Subcutaneous abdominal adipose tissue (tissue), 5 donors: ENCODE measurements around the gene TAPT1.

ENCODE experiments used
- H3K27ac ChIP-seq: one replicate; pipeline ENCODE4 v1.7.0; 2013; ENCODE audit warnings: low read depth, mild to moderate bottlenecking, inconsistent platforms, low read length, moderate library complexity
- H3K27me3 ChIP-seq, 5 donors: one replicate each; pipeline ENCODE4 v1.7.0; 2013; ENCODE audit warnings: low read length in 5 of 5, inconsistent platforms in 1 of 5; ENCODE audit not compliant: control insufficient read depth in 5 of 5, insufficient read depth in 4 of 5
- H3K36me3 ChIP-seq, 5 donors: one replicate each; pipeline ENCODE4 v1.7.0; 2013; ENCODE audit warnings: low read length in 5 of 5; ENCODE audit not compliant: control insufficient read depth in 5 of 5, insufficient read depth in 5 of 5
- H3K4me1 ChIP-seq, 5 donors: one replicate each; pipeline ENCODE4 v1.7.0; 2013; ENCODE audit warnings: low read length in 5 of 5, mild to moderate bottlenecking in 3 of 5, moderate library complexity in 1 of 5; ENCODE audit not compliant: control insufficient read depth in 5 of 5, insufficient read depth in 5 of 5
- H3K4me3 ChIP-seq, 5 donors: one replicate each; pipeline ENCODE4 v1.7.0; 2013; ENCODE audit warnings: low read length in 5 of 5, low read depth in 1 of 5
- H3K9ac ChIP-seq, 5 donors: one replicate each; pipeline ENCODE4 v1.7.0; 2013; ENCODE audit warnings: low read length in 5 of 5, mild to moderate bottlenecking in 4 of 5, moderate library complexity in 3 of 5
- H3K9me3 ChIP-seq, 5 donors: one replicate each; pipeline ENCODE4 v1.7.0; 2013; ENCODE audit warnings: low read length in 5 of 5; ENCODE audit not compliant: control insufficient read depth in 5 of 5
- donor health status: healthy.
- donor health status: healthy.
- donor health status: healthy.
- donor health status: healthy.
- donor health status: healthy.

Gene TAPT1

GRCh38 chr4:16162891-16163290 is 63.4 kb downstream of the TAPT1 start:
- Histone ChIP-seq H3K4me3 (no peak overlapping the region), H3K27me3 (no peaks in the 10 kb centered on the region), H3K4me1 (peaks cover 0 to 4% (median 0%) of the 10 kb centered on the region in 5 donors), H3K9me3 (peaks cover 0 to 4% (median 0%) of the 10 kb centered on the region in 5 donors), H3K36me3 (peaks cover 27 to 60% (median 49%) of the 10 kb centered on the region in 5 donors), H3K9ac (no peak overlapping the region), H3K27ac (no peak overlapping the region)

- H3K4me3 ChIP-seq: no peak overlapping the region
- no peak overlapping the region for H3K27ac ChIP-seq
- H3K4me1 ChIP-seq: peaks cover 0 to 8% (median 0%) of the 10 kb centered on the region in 5 donors
- H3K27me3 ChIP-seq: no peaks in the 10 kb centered on the region
- no peak overlapping the region for H3K9ac ChIP-seq
- H3K36me3 ChIP-seq: peaks cover 27 to 54% (median 44%) of the 10 kb centered on the region in 5 donors
- peaks cover 0 to 4% (median 0%) of the 10 kb centered on the region in 5 donors for H3K9me3 ChIP-seq
These were observed 64.3 kb downstream of the TAPT1 start for GRCh38 chr4:16161851-16162408.

GRCh38 chr4:16160457-16160856 is 65.8 kb downstream of the TAPT1 start:
- Histone ChIP-seq H3K4me3 (no peak overlapping the region), H3K27ac (no peak overlapping the region), H3K4me1 (peaks cover 0 to 8% (median 0%) of the 10 kb centered on the region in 5 donors), H3K9me3 (peaks cover 0 to 4% (median 0%) of the 10 kb centered on the region in 5 donors), H3K36me3 (peaks cover 21 to 41% (median 31%) of the 10 kb centered on the region in 5 donors), H3K9ac (no peak overlapping the region), H3K27me3 (no peaks in the 10 kb centered on the region)

GRCh38 chr4:16159286-16159685 is 67.0 kb downstream of the TAPT1 start:
- no peak overlapping the region for H3K27ac ChIP-seq
- H3K9ac ChIP-seq: no peak overlapping the region
- H3K4me3 ChIP-seq: no peak overlapping the region
- H3K4me1 ChIP-seq: peaks cover 0 to 8% (median 0%) of the 10 kb centered on the region in 5 donors
- H3K27me3 ChIP-seq: no peaks in the 10 kb centered on the region
- H3K36me3 ChIP-seq: peaks cover 20 to 30% (median 23%) of the 10 kb centered on the region in 5 donors
- peaks cover 0 to 4% (median 0%) of the 10 kb centered on the region in 5 donors for H3K9me3 ChIP-seq

GRCh38 chr4:16158504-16158852 is 67.8 kb downstream of the TAPT1 start:
- no peak overlapping the region for H3K9ac ChIP-seq
- H3K9me3 ChIP-seq: peaks cover 0 to 4% (median 0%) of the 10 kb centered on the region in 5 donors
- H3K4me1 ChIP-seq: peaks cover 0 to 8% (median 0%) of the 10 kb centered on the region in 5 donors
- H3K36me3 ChIP-seq: peaks cover 13 to 21% (median 15%) of the 10 kb centered on the region in 5 donors
- H3K27me3 ChIP-seq: no peaks in the 10 kb centered on the region
- H3K27ac ChIP-seq: no peak overlapping the region
- no peak overlapping the region for H3K4me3 ChIP-seq

GRCh38 chr4:16157609-16158503 is 68.4 kb downstream of the TAPT1 start:
- Histone ChIP-seq H3K27ac (no peak overlapping the region), H3K4me3 (no peak overlapping the region), H3K36me3 (peaks cover 7 to 15% (median 9%) of the 10 kb centered on the region in 5 donors), H3K9ac (no peak overlapping the region), H3K9me3 (peaks cover 0 to 4% (median 0%) of the 10 kb centered on the region in 5 donors), H3K4me1 (peaks cover 0 to 8% (median 0%) of the 10 kb centered on the region in 5 donors), H3K27me3 (no peaks in the 10 kb centered on the region)

GRCh38 chr4:16155528-16156169 is 70.6 kb downstream of the TAPT1 start:
- Histone ChIP-seq H3K4me3 (no peak overlapping the region), H3K27ac (no peak overlapping the region), H3K9me3 (peaks cover 0 to 4% (median 0%) of the 10 kb centered on the region in 5 donors), H3K36me3 (peaks cover 0 to 6% (median 3%) of the 10 kb centered on the region in 5 donors), H3K4me1 (peaks cover 0 to 8% (median 0%) of the 10 kb centered on the region in 5 donors), H3K9ac (no peak overlapping the region), H3K27me3 (no peaks in the 10 kb centered on the region)

- H3K9ac ChIP-seq: no peak overlapping the region
- H3K36me3 ChIP-seq: peaks cover 0 to 3% (median 0%) of the 10 kb centered on the region in 5 donors
- H3K4me1 ChIP-seq: peaks cover 0 to 8% (median 0%) of the 10 kb centered on the region in 5 donors
- H3K4me3 ChIP-seq: no peak overlapping the region
- H3K27ac ChIP-seq: no peak overlapping the region
- no peaks in the 10 kb centered on the region for H3K27me3 ChIP-seq
- H3K9me3 ChIP-seq: no peaks in the 10 kb centered on the region
These were observed 71.8 kb downstream of the TAPT1 start for GRCh38 chr4:16154451-16154850.

GRCh38 chr4:16150716-16151115 is 75.6 kb downstream of the TAPT1 start:
- Histone ChIP-seq H3K36me3 (peaks cover 0 to 3% (median 0%) of the 10 kb centered on the region in 5 donors), H3K27ac (no peak overlapping the region), H3K9me3 (peaks cover 0 to 5% (median 2%) of the 10 kb centered on the region in 5 donors), H3K4me3 (no peak overlapping the region), H3K9ac (no peak overlapping the region), H3K4me1 (no peaks in the 10 kb centered on the region), H3K27me3 (no peaks in the 10 kb centered on the region)
